ENCODE results near the gene NYAP1.

DNA sequence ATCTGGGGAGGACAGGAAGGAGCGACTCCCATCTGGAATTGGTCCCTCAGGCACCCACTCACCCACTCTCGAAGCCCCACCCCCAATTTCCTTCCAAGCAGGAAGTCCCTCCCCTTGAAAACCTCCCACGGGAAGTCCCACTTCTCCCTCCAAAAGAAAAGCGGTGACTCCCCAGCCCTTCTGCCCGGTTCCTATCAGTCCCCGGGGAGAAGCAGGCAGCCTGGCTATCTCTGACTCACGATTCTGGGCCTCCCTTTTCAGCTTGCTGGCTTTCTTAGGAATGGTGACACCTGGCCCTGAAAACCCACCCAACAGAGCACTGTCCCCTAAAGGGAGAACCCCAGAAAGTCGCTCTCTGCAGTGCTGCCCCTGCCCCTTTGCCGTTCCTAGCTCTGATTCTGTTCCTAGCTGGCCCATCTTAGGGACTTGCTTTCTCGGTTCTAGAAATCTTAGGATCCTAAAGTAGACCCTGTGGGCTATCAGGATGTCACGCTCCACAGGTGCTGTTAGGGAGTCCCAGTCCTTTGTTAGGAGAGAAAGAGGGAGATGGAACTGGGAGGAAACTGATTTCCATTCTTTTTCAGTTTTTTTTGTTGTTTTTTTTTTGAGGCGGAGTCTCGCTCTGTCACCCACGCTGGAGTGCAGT is 10.8 kb upstream of the NYAP1 start:
- TF ChIP-seq POLR2A (IDR thresholded peaks at IDR 0.05) (no peak), POLR2AphosphoS5 (IDR thresholded peaks at IDR 0.05) (no peak), EP300 (IDR thresholded peaks at IDR 0.05) (no peak)
- TF ChIP-seq, protein P1, sequence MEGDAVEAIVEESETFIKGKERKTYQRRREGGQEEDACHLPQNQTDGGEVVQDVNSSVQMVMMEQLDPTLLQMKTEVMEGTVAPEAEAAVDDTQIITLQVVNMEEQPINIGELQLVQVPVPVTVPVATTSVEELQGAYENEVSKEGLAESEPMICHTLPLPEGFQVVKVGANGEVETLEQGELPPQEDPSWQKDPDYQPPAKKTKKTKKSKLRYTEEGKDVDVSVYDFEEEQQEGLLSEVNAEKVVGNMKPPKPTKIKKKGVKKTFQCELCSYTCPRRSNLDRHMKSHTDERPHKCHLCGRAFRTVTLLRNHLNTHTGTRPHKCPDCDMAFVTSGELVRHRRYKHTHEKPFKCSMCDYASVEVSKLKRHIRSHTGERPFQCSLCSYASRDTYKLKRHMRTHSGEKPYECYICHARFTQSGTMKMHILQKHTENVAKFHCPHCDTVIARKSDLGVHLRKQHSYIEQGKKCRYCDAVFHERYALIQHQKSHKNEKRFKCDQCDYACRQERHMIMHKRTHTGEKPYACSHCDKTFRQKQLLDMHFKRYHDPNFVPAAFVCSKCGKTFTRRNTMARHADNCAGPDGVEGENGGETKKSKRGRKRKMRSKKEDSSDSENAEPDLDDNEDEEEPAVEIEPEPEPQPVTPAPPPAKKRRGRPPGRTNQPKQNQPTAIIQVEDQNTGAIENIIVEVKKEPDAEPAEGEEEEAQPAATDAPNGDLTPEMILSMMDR (IDR thresholded peaks at IDR 0.05): no peak

All from sigmoid colon (tissue), 4 donors.